DOHH2 (cell line): Measurements from ENCODE around the gene TEKT5.

ENCODE experiments used
- H3F3A ChIP-seq: fragments of 200-600 bp; sonication (generic), shearing (Covaris generic); 2 replicates; pipeline ENCODE4 v1.6.0; 2016; ENCODE audit warnings: antibody characterized with exemption, mild to moderate bottlenecking; ENCODE audit not compliant: control insufficient read depth, insufficient read depth
- H3K27ac ChIP-seq: fragments of 200-600 bp; sonication (generic); 2 replicates; pipeline ENCODE4 v1.5.1; 2014; ENCODE audit warnings: low read depth, mild to moderate bottlenecking, low read length, moderate library complexity
- H3K27me3 ChIP-seq: fragments of 200-600 bp; sonication (generic); 2 replicates; pipeline ENCODE4 v1.6.1; 2014; ENCODE audit warnings: mild to moderate bottlenecking, low read length, mixed read lengths; ENCODE audit not compliant: control insufficient read depth
- H3K36me3 ChIP-seq: fragments of 200-600 bp; sonication (generic); 2 replicates; pipeline ENCODE4 v1.6.1; 2014; ENCODE audit warnings: mild to moderate bottlenecking, low read length, moderate library complexity, mixed read lengths; ENCODE audit not compliant: control insufficient read depth
- H3K4me1 ChIP-seq: fragments of 200-600 bp; sonication (generic); 2 replicates; pipeline ENCODE4 v1.6.1; 2014; ENCODE audit warnings: mild to moderate bottlenecking, low read length, mixed read lengths; ENCODE audit not compliant: control insufficient read depth
- H3K4me2 ChIP-seq: fragments of 200-600 bp; sonication (generic); 2 replicates; pipeline ENCODE4 v1.6.0; 2014; ENCODE audit warnings: mild to moderate bottlenecking, low read length, moderate library complexity
- H3K4me3 ChIP-seq: fragments of 200-600 bp; sonication (generic); 2 replicates; pipeline ENCODE4 v1.5.1; 2014; ENCODE audit warnings: mild to moderate bottlenecking, low read length, mixed read lengths
- H3K79me2 ChIP-seq: fragments of 200-600 bp; sonication (generic); 2 replicates; pipeline ENCODE4 v1.6.1; 2014; ENCODE audit warnings: mild to moderate bottlenecking, low read length, mixed read lengths; ENCODE audit not compliant: control insufficient read depth
- H3K9me2 ChIP-seq: fragments of 200-600 bp; sonication (generic); replicated peaks from 2 replicates; pipeline ENCODE4 v1.6.1; 2014; ENCODE audit warnings: mild to moderate bottlenecking, low read length, mixed read lengths; ENCODE audit not compliant: control insufficient read depth
- H3K9me3 ChIP-seq: fragments of 200-600 bp; sonication (generic); 2 replicates; pipeline ENCODE4 v1.6.1; 2014; ENCODE audit warnings: antibody characterized with exemption, low read length, mixed read lengths; ENCODE audit not compliant: control insufficient read depth, insufficient read depth
- H4K20me1 ChIP-seq: fragments of 200-600 bp; sonication (generic); 2 replicates; pipeline ENCODE4 v1.6.0; 2014; ENCODE audit warnings: low read depth, mild to moderate bottlenecking, antibody characterized with exemption, low read length, moderate library complexity; ENCODE audit not compliant: control insufficient read depth, insufficient read depth
- CTCF ChIP-seq: fragments of 200-600 bp; sonication (generic); IDR thresholded peaks from one replicate; pipeline ENCODE4 v1.5.1; 2014; ENCODE audit warnings: antibody characterized with exemption, mild to moderate bottlenecking, low read depth, low read length; ENCODE audit not compliant: poor library complexity, severe bottlenecking
- EZH2phosphoT487 ChIP-seq: fragments of 200-600 bp; sonication (generic); IDR thresholded peaks from 2 replicates; pipeline ENCODE4 v1.6.1; 2017; ENCODE audit warnings: borderline replicate concordance, mild to moderate bottlenecking, antibody characterized with exemption, low read length, moderate library complexity, mixed read lengths

Gene TEKT5

GRCh38 chr16:10699756-10700155 lies 5.0 kb upstream of the TEKT5 start:
- TF ChIP-seq CTCF (no peak), EZH2phosphoT487 (no peak)
- H3F3A ChIP-seq: 0 out of 2 replicates have a peak, but pooled peaks cover 4% of the 10 kb centered on the region
- H3K4me3 ChIP-seq: no peak overlapping the region
- no peaks in the 10 kb centered on the region for H4K20me1 ChIP-seq
- H3K79me2 ChIP-seq: no peaks in the 10 kb centered on the region
- no peaks in the 10 kb centered on the region for H3K9me2 ChIP-seq
- no peak overlapping the region for H3K27ac ChIP-seq
- H3K27me3 ChIP-seq: no peaks in the 10 kb centered on the region
- no peak overlapping the region for H3K4me2 ChIP-seq
- peaks cover 11% of the 10 kb centered on the region; the same call in 1 of the 2 replicates for H3K9me3 ChIP-seq
- no peaks in the 10 kb centered on the region for H3K36me3 ChIP-seq
- H3K4me1 ChIP-seq: no peaks in the 10 kb centered on the region

DNA sequence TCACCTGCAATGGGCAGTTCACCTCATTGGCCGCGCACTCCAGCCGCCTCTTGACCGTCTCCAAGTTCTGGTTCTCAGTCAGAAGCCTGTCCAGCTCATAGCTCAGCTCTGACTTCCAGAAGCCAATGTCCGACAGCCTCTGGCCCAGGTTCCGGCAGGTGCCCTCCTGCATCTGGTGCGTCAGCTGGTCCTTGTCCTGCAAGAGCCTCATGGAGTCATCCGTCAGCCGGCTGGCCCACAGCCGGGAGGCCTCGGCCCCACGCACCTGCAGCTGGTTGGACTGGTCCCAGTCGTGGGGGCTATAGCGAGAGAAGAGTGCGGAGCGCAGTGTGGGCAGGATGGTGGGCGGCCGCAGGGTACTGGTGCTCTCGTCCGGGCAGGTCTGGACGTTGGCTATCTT lies 424 bp downstream of the TEKT5 start:
- no peaks in the 10 kb centered on the region for H3K27me3 ChIP-seq
- H3K27ac ChIP-seq: no peak overlapping the region

DNA sequence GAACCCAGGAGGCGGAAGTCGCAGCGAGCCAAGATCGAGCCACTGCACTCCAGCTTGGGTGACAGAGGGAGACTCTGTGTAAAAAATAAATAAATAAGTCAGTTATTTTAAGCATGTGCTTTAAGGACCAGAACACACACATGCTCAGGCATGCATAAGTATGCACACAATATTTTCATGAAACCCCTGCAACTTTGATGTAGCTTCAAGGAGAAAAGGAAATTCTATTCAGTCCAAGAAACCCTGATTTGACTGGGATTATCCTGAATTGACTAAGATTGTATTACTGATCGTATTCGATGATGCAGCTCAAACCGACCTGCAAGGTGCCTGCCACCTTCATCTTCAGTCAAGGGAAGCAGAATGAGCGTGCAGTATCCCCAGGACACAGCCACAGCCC lies 841 bp downstream of the TEKT5 start:
- Histone ChIP-seq H4K20me1 (no peaks in the 10 kb centered on the region), H3K4me3 (no peak overlapping the region), H3K9me3 (no peaks in the 10 kb centered on the region), H3K4me1 (peaks cover 17% of the 10 kb centered on the region), H3K27me3 (no peaks in the 10 kb centered on the region), H3K9me2 (no peaks in the 10 kb centered on the region), H3F3A (no peaks in the 10 kb centered on the region), H3K27ac (no peak overlapping the region), H3K4me2 (no peak overlapping the region), H3K79me2 (no peaks in the 10 kb centered on the region), H3K36me3 (no peaks in the 10 kb centered on the region)
- TF ChIP-seq CTCF: no peak
- no peak for TF ChIP-seq EZH2phosphoT487

More for the DNA sequence above, 424 bp downstream of the TEKT5 start:
- no peaks in the 10 kb centered on the region for H3K36me3 ChIP-seq
- H3K4me3 ChIP-seq: no peak overlapping the region
- TF ChIP-seq EZH2phosphoT487: no peak
- no peak for TF ChIP-seq CTCF
- no peaks in the 10 kb centered on the region for H3K9me3 ChIP-seq
- no peak overlapping the region for H3K4me2 ChIP-seq
- H3K79me2 ChIP-seq: no peaks in the 10 kb centered on the region
- H3K9me2 ChIP-seq: no peaks in the 10 kb centered on the region
- no peaks in the 10 kb centered on the region for H4K20me1 ChIP-seq
- H3F3A ChIP-seq: no peaks in the 10 kb centered on the region
- peaks cover 17% of the 10 kb centered on the region for H3K4me1 ChIP-seq

GRCh38 chr16:10692470-10692869 lies 2.3 kb downstream of the TEKT5 start:
- no peaks in the 10 kb centered on the region for H3K9me2 ChIP-seq
- H3K4me3 ChIP-seq: no peak overlapping the region
- no peaks in the 10 kb centered on the region for H3K9me3 ChIP-seq
- TF ChIP-seq CTCF: no peak
- TF ChIP-seq EZH2phosphoT487: no peak
- H3F3A ChIP-seq: no peaks in the 10 kb centered on the region
- H3K4me2 ChIP-seq: no peak overlapping the region
- no peak overlapping the region for H3K27ac ChIP-seq
- no peaks in the 10 kb centered on the region for H4K20me1 ChIP-seq
- peaks cover 17% of the 10 kb centered on the region for H3K4me1 ChIP-seq
- H3K36me3 ChIP-seq: no peaks in the 10 kb centered on the region
- no peaks in the 10 kb centered on the region for H3K27me3 ChIP-seq
- H3K79me2 ChIP-seq: no peaks in the 10 kb centered on the region
